OCI-LY3 (cell line): ENCODE data around the gene S1PR3.

Experiments used
- CTCF ChIP-seq: fragments of 200-600, 300-600 bp; sonication (generic); IDR thresholded peaks from 2 replicates; pipeline ENCODE4 v1.5.1; 2014; ENCODE audit warnings: antibody characterized with exemption, low read length, low read depth
- EZH2phosphoT487 ChIP-seq: fragments of 200-600 bp; shearing (Covaris generic); IDR thresholded peaks from 2 replicates; pipeline ENCODE4 v1.6.1; 2018; ENCODE audit warnings: antibody characterized with exemption, mixed run types, low read depth

GRCh38 chr9:88959727-88960469 is 31.4 kb upstream of the S1PR3 start:
- TF ChIP-seq CTCF: no peak
- no peak for TF ChIP-seq EZH2phosphoT487
